ENCODE data around the gene CSHL1. TPM values are rescaled to one million over a fixed set of nuclear protein-coding genes. Genes with fewer than 3 reads are reported as not detected.

Gene CSHL1
- total RNA-seq, 4 donors from 2014 or later: not detected

DNA sequence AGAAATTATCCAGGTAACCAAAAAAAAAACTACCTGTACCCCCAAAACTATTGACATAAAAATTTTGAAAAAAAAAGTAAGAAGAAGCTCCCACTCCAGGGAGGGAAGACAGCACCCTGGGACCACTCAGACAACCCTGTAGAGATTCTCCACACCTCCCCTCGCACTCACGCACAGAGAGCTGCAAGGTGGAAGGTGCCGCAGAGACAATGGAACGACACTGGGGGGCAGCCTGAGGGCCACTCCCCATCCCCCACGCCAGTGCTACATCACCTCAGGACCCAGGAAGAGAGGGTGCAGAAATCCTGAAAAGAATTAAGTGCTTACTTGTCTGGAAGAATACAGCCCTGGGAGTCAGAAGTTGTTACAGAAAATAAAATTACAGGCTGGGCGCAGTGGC lies 26.3 kb upstream of the CSHL1 start:
- Histone ChIP-seq H3K9me3 (no peaks in the 10 kb centered on the region), H3K36me3 (no peaks in the 10 kb centered on the region), H3K27ac (replicated peaks in 1 of 4) (no peak overlapping the region), H3K4me3 (no peak overlapping the region), H3K27me3 (no peaks in the 10 kb centered on the region), H3K4me1 (peaks cover 0 to under 1% (median 0%) of the 10 kb centered on the region in 4 donors)
- DNase-seq (ENCODE audit: extremely low spot score): no peak
- TF ChIP-seq EP300 (IDR thresholded peaks at IDR 0.05) (no peak), POLR2AphosphoS5 (IDR thresholded peaks at IDR 0.05) (no peak), POLR2A (IDR thresholded peaks at IDR 0.05; ENCODE audit: low read depth) (no peak)
- TF ChIP-seq, protein P1, sequence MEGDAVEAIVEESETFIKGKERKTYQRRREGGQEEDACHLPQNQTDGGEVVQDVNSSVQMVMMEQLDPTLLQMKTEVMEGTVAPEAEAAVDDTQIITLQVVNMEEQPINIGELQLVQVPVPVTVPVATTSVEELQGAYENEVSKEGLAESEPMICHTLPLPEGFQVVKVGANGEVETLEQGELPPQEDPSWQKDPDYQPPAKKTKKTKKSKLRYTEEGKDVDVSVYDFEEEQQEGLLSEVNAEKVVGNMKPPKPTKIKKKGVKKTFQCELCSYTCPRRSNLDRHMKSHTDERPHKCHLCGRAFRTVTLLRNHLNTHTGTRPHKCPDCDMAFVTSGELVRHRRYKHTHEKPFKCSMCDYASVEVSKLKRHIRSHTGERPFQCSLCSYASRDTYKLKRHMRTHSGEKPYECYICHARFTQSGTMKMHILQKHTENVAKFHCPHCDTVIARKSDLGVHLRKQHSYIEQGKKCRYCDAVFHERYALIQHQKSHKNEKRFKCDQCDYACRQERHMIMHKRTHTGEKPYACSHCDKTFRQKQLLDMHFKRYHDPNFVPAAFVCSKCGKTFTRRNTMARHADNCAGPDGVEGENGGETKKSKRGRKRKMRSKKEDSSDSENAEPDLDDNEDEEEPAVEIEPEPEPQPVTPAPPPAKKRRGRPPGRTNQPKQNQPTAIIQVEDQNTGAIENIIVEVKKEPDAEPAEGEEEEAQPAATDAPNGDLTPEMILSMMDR (IDR thresholded peaks at IDR 0.05): no peak
- WGBS: 91% methylated on average over 6 of the region's 6 CpGs
- intact Hi-C loops (cut with DNase I): no loop called here

DNA sequence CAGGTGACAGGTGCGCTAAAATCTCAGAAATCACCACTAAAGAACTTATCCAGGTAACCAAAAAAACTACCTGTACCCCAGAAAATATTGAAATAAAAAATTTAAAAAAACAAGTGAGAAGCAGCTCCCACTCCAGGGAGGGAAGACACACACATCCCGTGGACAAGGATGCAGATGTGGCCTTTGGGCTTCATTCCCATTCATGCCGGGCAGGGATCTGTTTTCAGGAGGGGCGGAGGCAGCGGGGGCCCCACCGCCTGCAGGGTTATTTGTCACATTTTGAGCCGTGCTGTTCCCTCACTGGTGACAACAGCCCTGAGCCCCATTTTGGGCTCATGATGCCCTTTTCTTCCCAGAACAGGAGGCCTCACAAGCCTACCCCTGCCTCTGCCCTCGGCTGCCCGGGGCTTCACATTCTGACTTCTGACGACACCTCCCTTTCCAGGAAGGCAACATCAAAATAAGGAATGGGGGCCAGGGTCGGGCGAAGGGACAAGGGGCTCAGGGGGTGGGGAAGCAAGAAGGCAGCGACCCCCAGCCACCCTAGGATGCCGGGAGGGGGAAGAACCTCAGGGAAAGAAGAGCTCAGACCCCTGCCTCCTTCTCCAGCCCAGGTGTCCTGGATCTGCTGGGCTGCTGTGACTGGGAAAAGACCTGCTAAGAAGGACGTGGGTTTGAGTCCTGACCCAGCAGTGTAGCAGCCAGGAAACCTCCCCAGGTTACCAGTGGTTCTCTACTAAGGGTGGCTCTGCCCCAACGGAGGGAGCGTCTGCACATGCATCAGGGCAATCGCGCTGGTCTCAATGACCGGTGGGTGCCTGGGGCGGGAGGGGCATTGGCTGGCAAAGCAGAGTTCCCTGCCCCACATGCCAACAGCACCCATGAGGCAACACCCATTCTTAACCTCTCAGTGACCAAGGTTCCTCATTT lies 23.4 kb upstream of the CSHL1 start:
- H3K27ac ChIP-seq (replicated peaks in 1 of 4): no peak overlapping the region
- H3K4me3 ChIP-seq: no peak overlapping the region
- TF ChIP-seq POLR2A (IDR thresholded peaks at IDR 0.05; ENCODE audit: low read depth): no peak
- TF ChIP-seq POLR2AphosphoS5 (IDR thresholded peaks at IDR 0.05): no peak
- TF ChIP-seq, protein P1 (IDR thresholded peaks at IDR 0.05): no peak
- no peak for TF ChIP-seq EP300 (IDR thresholded peaks at IDR 0.05)
- 83% methylated on average over 20 of the region's 21 CpGs for WGBS
- intact Hi-C loops (cut with DNase I): no loop called here
- H3K9me3 ChIP-seq: no peaks in the 10 kb centered on the region
- DNase-seq (ENCODE audit: extremely low spot score): no peak
- peaks cover 0 to 4% (median 0%) of the 10 kb centered on the region in 4 donors for H3K36me3 ChIP-seq
- H3K4me1 ChIP-seq: peaks cover 5 to 20% (median 16%) of the 10 kb centered on the region in 4 donors
- no peaks in the 10 kb centered on the region for H3K27me3 ChIP-seq

DNA sequence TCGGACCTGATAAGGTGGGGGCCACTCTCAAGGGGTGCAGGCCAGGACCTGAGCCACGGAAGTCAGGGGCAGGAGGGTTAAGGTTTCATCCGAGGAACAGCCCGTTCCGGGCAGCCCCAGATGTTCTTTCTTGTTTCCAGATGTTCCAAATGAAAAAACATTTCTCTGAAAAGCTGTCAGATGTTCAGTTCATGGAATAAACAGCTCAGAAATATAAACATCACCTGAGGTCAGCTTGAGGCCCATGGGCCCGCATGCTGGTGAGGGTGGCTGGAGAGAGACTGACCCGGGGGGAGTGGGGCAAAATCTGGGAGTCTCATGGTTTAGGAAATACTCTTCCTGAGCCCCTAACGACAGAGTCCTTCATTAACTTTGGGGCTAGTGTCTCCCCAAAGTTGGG lies 22.5 kb upstream of the CSHL1 start:
- no peak for DNase-seq (ENCODE audit: extremely low spot score)
- intact Hi-C loops (cut with DNase I): no loop called here
- Histone ChIP-seq H3K4me1 (peaks cover 5 to 20% (median 16%) of the 10 kb centered on the region in 4 donors), H3K27me3 (no peaks in the 10 kb centered on the region), H3K36me3 (peaks cover 0 to 12% (median 0%) of the 10 kb centered on the region in 4 donors), H3K9me3 (no peaks in the 10 kb centered on the region), H3K27ac (replicated peaks in 1 of 4) (no peak overlapping the region), H3K4me3 (no peak overlapping the region)
- TF ChIP-seq POLR2AphosphoS5 (IDR thresholded peaks at IDR 0.05): no peak
- TF ChIP-seq POLR2A (IDR thresholded peaks at IDR 0.05; ENCODE audit: low read depth): no peak
- TF ChIP-seq, protein P1 (IDR thresholded peaks at IDR 0.05): no peak
- TF ChIP-seq EP300 (IDR thresholded peaks at IDR 0.05): no peak
- 81% methylated on average over 8 of the region's 8 CpGs for WGBS

DNA sequence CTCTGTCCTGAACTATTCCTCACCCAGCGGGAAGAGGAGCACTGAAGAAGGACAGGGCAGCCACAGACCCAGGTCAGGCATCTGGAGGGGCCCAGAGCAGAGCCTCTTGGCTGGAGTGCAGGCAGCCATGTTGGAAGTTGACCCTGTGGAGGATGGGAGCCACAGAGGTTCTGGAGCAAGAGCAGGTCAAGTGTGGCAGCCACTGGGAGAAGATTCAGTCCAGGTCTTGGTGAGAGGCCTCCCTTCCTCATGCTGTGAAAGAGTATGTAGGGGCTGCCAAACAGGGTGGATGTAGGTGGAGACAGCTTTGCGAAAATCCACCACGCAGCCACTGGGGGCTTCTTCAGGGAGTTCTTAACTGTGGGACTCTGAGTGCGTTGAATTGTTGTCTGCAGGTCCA lies 21.7 kb upstream of the CSHL1 start:
- no peaks in the 10 kb centered on the region for H3K9me3 ChIP-seq
- H3K36me3 ChIP-seq: peaks cover 0 to 13% (median 0%) of the 10 kb centered on the region in 4 donors
- no peaks in the 10 kb centered on the region for H3K27me3 ChIP-seq
- no peak overlapping the region for H3K4me3 ChIP-seq
- 87% methylated on average over 4 of the region's 4 CpGs for WGBS
- DNase-seq (ENCODE audit: extremely low spot score): no peak
- H3K4me1 ChIP-seq: peaks cover 5 to 20% (median 16%) of the 10 kb centered on the region in 4 donors
- intact Hi-C loops (cut with DNase I): no loop called here
- no peak overlapping the region for H3K27ac ChIP-seq (replicated peaks in 1 of 4)
- no peak for TF ChIP-seq POLR2A (IDR thresholded peaks at IDR 0.05; ENCODE audit: low read depth)
- TF ChIP-seq, protein P1 (IDR thresholded peaks at IDR 0.05): no peak
- no peak for TF ChIP-seq EP300 (IDR thresholded peaks at IDR 0.05)
- TF ChIP-seq POLR2AphosphoS5 (IDR thresholded peaks at IDR 0.05): no peak

All from esophagus muscularis mucosa (tissue), 4 donors.